ENCODE data around the gene BLTP1. TPM values are rescaled to one million over a fixed set of nuclear protein-coding genes. Genes with fewer than 3 reads are reported as not detected.
"Not testable (repeated sequence)": the region's sequence is repeated elsewhere in the genome, so short reads cannot be mapped to it uniquely, and the experiment has no call there.

Gene BLTP1, protein sequence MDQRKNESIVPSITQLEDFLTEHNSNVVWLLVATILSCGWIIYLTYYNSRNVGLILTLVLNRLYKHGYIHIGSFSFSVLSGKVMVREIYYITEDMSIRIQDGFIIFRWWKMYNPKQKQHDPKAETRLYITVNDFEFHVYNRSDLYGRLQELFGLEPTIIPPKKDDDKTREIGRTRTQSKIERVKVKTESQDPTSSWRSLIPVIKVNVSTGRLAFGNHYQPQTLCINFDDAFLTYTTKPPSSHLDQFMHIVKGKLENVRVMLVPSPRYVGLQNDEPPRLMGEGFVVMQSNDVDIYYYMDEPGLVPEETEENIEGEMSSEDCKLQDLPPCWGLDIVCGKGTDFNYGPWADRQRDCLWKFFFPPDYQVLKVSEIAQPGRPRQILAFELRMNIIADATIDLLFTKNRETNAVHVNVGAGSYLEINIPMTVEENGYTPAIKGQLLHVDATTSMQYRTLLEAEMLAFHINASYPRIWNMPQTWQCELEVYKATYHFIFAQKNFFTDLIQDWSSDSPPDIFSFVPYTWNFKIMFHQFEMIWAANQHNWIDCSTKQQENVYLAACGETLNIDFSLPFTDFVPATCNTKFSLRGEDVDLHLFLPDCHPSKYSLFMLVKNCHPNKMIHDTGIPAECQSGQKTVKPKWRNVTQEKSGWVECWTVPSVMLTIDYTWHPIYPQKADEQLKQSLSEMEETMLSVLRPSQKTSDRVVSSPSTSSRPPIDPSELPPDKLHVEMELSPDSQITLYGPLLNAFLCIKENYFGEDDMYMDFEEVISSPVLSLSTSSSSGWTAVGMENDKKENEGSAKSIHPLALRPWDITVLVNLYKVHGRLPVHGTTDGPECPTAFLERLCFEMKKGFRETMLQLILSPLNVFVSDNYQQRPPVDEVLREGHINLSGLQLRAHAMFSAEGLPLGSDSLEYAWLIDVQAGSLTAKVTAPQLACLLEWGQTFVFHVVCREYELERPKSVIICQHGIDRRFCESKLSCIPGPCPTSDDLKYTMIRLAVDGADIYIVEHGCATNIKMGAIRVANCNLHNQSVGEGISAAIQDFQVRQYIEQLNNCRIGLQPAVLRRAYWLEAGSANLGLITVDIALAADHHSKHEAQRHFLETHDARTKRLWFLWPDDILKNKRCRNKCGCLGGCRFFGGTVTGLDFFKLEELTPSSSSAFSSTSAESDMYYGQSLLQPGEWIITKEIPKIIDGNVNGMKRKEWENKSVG (N-terminal part only)
- total RNA-seq: 10 to 100 TPM in 2 of 3 donors, 1 to 10 TPM in 1; 8.9 to 11.3 (median 10.7) TPM

GRCh38 chr4:122151982-122152710 lies at the start of gene BLTP1:
BLTP1 (plus strand) TSS chr4:122152331; CDS start chr4:122170648, 18,317 bp downstream.
- Mint-ChIP-seq H3K4me1 (ENCODE audit: low read depth) (peaks cover 57% of the 10 kb centered on the region), H3K27me3 (ENCODE audit: low read depth) (no peaks in the 10 kb centered on the region), H3K9me3 (no peaks in the 10 kb centered on the region), H3K36me3 (ENCODE audit: insufficient read depth) (peaks cover 16% of the 10 kb centered on the region), H3K4me3 (peak within 1 kb of the TSS; percentile 93)
- ATAC-seq (peak; percentile 95 to 96), DNase-seq (peak; percentile 83)

DNA sequence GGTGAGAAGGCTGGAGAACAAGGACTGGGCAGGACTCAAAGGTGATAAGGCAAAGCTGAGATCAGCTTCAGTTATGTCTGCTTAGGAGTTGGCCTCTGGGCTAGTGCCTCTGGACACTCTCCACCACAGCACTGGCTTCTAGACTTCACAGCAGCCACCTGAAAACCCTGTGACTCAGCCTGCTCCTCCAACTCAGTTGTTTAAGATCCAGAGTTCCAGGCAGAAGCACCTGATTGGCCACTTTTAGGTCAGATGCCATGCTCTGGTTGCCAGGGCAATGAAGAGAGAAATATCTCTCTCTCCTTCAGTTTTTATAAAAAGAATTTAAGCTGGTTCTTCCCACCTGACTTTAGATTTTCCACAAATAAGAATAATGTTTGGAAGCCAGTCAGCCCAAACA lies 47.9 kb upstream of the BLTP1 start:
- Mint-ChIP-seq H3K27me3 (ENCODE audit: low read depth) (peaks cover 4% of the 10 kb centered on the region), H3K36me3 (ENCODE audit: insufficient read depth) (no peaks in the 10 kb centered on the region), H3K4me3 (no peak overlapping the region), H3K4me1 (ENCODE audit: low read depth) (peaks cover 7% of the 10 kb centered on the region), H3K9me3 (no peaks in the 10 kb centered on the region)
- DNase-seq (no peak), ATAC-seq (no peak)

- H3K36me3 Mint-ChIP-seq (ENCODE audit: insufficient read depth): no peaks in the 10 kb centered on the region
- ATAC-seq (no peak), DNase-seq (no peak)
- no peak overlapping the region for H3K4me3 Mint-ChIP-seq
- peaks cover 7% of the 10 kb centered on the region for H3K4me1 Mint-ChIP-seq (ENCODE audit: low read depth)
- H3K27me3 Mint-ChIP-seq (ENCODE audit: low read depth): no peaks in the 10 kb centered on the region
- H3K9me3 Mint-ChIP-seq: no peaks in the 10 kb centered on the region
These were observed 44.5 kb upstream of the BLTP1 start for GRCh38 chr4:122107680-122108079.

GRCh38 chr4:122110304-122110703 lies 41.8 kb upstream of the BLTP1 start:
- H3K36me3 Mint-ChIP-seq (ENCODE audit: insufficient read depth); ATAC-seq; H3K4me1 Mint-ChIP-seq (ENCODE audit: low read depth); H3K9me3 Mint-ChIP-seq; H3K4me3 Mint-ChIP-seq; H3K27me3 Mint-ChIP-seq (ENCODE audit: low read depth); DNase-seq: not testable (repeated sequence)

- H3K4me3 Mint-ChIP-seq: no peak overlapping the region
- H3K36me3 Mint-ChIP-seq (ENCODE audit: insufficient read depth): peaks cover 4% of the 10 kb centered on the region
- DNase-seq (no peak), ATAC-seq (peak in 1 of 2 donors; percentile 50)
- H3K4me1 Mint-ChIP-seq (ENCODE audit: low read depth): peaks cover 22% of the 10 kb centered on the region
- no peaks in the 10 kb centered on the region for H3K27me3 Mint-ChIP-seq (ENCODE audit: low read depth)
- peaks cover 7% of the 10 kb centered on the region for H3K9me3 Mint-ChIP-seq
These were observed 34.4 kb upstream of the BLTP1 start for GRCh38 chr4:122117743-122118142.

- ATAC-seq (no peak), DNase-seq (no peak)
- Mint-ChIP-seq H3K9me3 (peaks cover 12% of the 10 kb centered on the region), H3K27me3 (ENCODE audit: low read depth) (no peaks in the 10 kb centered on the region), H3K4me3 (no peak overlapping the region), H3K36me3 (ENCODE audit: insufficient read depth) (peaks cover 4% of the 10 kb centered on the region), H3K4me1 (ENCODE audit: low read depth) (peaks cover 22% of the 10 kb centered on the region)
These were observed 33.9 kb upstream of the BLTP1 start for GRCh38 chr4:122118243-122118642.

- no peaks in the 10 kb centered on the region for H3K27me3 Mint-ChIP-seq (ENCODE audit: low read depth)
- peaks cover 20% of the 10 kb centered on the region for H3K9me3 Mint-ChIP-seq
- no peak for DNase-seq
- H3K4me3 Mint-ChIP-seq: no peak overlapping the region
- H3K36me3 Mint-ChIP-seq (ENCODE audit: insufficient read depth): peaks cover 7% of the 10 kb centered on the region
- peaks cover 22% of the 10 kb centered on the region for H3K4me1 Mint-ChIP-seq (ENCODE audit: low read depth)
- no peak for ATAC-seq
These were observed 32.4 kb upstream of the BLTP1 start for GRCh38 chr4:122119739-122120138.

DNA sequence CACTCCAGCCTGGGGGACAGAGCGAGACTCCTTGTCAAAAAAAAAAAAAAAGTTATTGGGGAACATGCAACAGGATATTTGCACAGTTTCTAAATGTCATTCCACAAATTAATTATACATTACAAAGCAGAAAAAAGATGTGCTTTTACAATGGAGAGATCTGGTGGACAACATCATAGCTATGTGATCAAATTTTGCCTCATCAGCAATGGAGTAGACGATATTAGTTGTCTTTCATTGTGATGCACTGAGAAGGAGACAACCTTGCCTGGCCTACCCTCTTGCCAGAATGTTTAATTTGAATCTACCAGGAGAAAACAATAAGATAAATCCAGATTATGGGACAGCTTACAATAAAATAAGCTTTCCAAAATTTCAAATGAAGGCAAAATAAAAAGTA lies 30.5 kb upstream of the BLTP1 start:
- peaks cover 20% of the 10 kb centered on the region for H3K4me1 Mint-ChIP-seq (ENCODE audit: low read depth)
- H3K4me3 Mint-ChIP-seq: no peak overlapping the region
- H3K36me3 Mint-ChIP-seq (ENCODE audit: insufficient read depth): peaks cover 7% of the 10 kb centered on the region
- peaks cover 21% of the 10 kb centered on the region for H3K9me3 Mint-ChIP-seq
- no peak for ATAC-seq
- DNase-seq: no peak
- H3K27me3 Mint-ChIP-seq (ENCODE audit: low read depth): no peaks in the 10 kb centered on the region

DNA sequence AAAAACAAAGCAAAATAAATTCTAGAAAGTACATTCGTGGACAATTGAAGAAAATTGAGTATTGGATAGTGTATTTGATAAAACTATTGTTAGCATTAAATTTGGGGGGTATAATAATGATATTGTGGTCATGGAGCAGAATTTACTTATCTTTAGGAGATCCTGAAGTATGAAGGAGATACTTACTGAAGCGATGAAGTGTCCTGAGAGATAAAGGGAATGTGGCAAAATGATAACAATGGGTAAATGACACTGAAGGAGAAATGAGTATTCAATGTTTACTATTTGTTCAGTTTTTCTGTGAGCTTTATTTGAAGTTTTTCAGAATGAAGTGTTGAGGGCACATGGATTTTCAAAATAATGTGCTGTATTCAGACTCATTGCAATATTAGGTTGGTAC lies 30.0 kb upstream of the BLTP1 start:
- Mint-ChIP-seq H3K4me1 (ENCODE audit: low read depth) (peaks cover 15% of the 10 kb centered on the region), H3K27me3 (ENCODE audit: low read depth) (no peaks in the 10 kb centered on the region), H3K9me3 (peaks cover 21% of the 10 kb centered on the region), H3K4me3 (no peak overlapping the region), H3K36me3 (ENCODE audit: insufficient read depth) (peaks cover 7% of the 10 kb centered on the region)
- DNase-seq: no peak
- no peak for ATAC-seq

GRCh38 chr4:122129061-122129460 lies 23.1 kb upstream of the BLTP1 start:
- ATAC-seq: no peak
- H3K36me3 Mint-ChIP-seq (ENCODE audit: insufficient read depth): peaks cover 2% of the 10 kb centered on the region
- no peak for DNase-seq
- H3K9me3 Mint-ChIP-seq: peaks cover 8% of the 10 kb centered on the region
- H3K4me1 Mint-ChIP-seq (ENCODE audit: low read depth): peaks cover 24% of the 10 kb centered on the region
- no peaks in the 10 kb centered on the region for H3K27me3 Mint-ChIP-seq (ENCODE audit: low read depth)
- no peak overlapping the region for H3K4me3 Mint-ChIP-seq

GRCh38 chr4:122131562-122132157 lies 20.5 kb upstream of the BLTP1 start:
- peaks cover 24% of the 10 kb centered on the region for H3K4me1 Mint-ChIP-seq (ENCODE audit: low read depth)
- no peak overlapping the region for H3K4me3 Mint-ChIP-seq
- DNase-seq (no peak), ATAC-seq (peak in 1 of 2 donors; percentile 35)
- H3K27me3 Mint-ChIP-seq (ENCODE audit: low read depth): no peaks in the 10 kb centered on the region
- H3K36me3 Mint-ChIP-seq (ENCODE audit: insufficient read depth): no peaks in the 10 kb centered on the region
- H3K9me3 Mint-ChIP-seq: peaks cover 4% of the 10 kb centered on the region

DNA sequence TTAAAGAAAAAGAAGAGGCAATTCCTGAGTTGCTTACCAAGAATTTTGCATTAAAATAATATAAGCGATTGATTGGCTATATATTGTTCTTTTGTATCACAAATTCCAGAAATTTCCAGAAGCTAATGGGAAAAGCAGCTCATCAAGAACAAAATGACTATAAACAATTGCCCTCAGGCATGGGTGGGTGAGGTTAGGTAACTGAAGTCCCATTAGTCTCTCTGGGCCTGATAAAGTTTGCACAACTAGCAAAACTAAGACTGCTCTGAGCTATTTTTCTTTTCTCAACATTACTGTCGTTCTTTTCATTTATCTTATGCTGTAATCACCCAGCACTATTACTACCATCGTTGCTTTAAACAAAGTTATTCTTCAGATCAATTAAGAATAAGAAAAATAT lies 19.2 kb upstream of the BLTP1 start:
- DNase-seq: no peak
- no peak for ATAC-seq
- Mint-ChIP-seq H3K4me3 (no peak overlapping the region), H3K36me3 (ENCODE audit: insufficient read depth) (no peaks in the 10 kb centered on the region), H3K4me1 (ENCODE audit: low read depth) (peaks cover 24% of the 10 kb centered on the region), H3K9me3 (peaks cover 4% of the 10 kb centered on the region), H3K27me3 (ENCODE audit: low read depth) (no peaks in the 10 kb centered on the region)

DNA sequence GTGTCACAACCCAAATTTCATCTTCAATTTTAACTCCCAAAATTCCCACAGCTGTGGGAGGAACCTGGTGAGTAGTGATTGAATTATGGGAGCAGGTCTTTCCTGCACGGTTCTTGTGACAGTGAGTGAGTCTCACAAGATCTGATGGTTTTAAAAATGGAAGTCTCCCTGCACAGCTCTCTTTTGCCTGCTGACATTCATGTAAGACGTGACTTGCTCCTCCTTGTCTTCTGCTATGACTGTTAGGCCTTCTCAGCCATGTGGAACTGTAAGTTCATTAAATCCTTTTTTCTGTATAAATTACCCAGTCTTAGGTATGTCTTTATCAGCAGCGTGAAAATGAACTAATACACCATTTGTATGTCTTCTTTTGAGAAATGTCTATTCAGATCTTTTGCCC lies 13.0 kb upstream of the BLTP1 start:
- DNase-seq: no peak
- Mint-ChIP-seq H3K9me3 (no peaks in the 10 kb centered on the region), H3K36me3 (ENCODE audit: insufficient read depth) (no peaks in the 10 kb centered on the region), H3K27me3 (ENCODE audit: low read depth) (no peaks in the 10 kb centered on the region), H3K4me1 (ENCODE audit: low read depth) (no peaks in the 10 kb centered on the region), H3K4me3 (no peak overlapping the region)
- no peak for ATAC-seq
